Colon (tissue), 2 donors: Measurements from ENCODE around the gene KIF4B.
"Not testable (repeated sequence)": the region's sequence is repeated elsewhere in the genome, so short reads cannot be mapped to it uniquely, and the experiment has no call there.

Source experiments
- FAIRE-seq: peaks from 2 replicates; lab custom pipeline; 2012; peaks lifted over from hg19 to GRCh38; lab: Jason Lieb, UNC
- donor health status: control.
- donor health status: control.

Gene KIF4B

GRCh38 chr5:155013526-155013925 lies at the start of gene KIF4B:
TSS of gene KIF4B (plus strand) at chr5:155013755. CDS start at chr5:155013860, 105 bp downstream.
- no peak for FAIRE-seq

- no peak for FAIRE-seq
Measured at GRCh38 chr5:154966081-154966841, 47.3 kb upstream of the KIF4B start.

GRCh38 chr5:154966874-154967273 lies 46.7 kb upstream of the KIF4B start:
- no peak for FAIRE-seq

GRCh38 chr5:154967421-154968024 lies 46.0 kb upstream of the KIF4B start:
- FAIRE-seq, result no peak

GRCh38 chr5:154968953-154969352 lies 44.6 kb upstream of the KIF4B start:
- no peak for FAIRE-seq

- no peak for FAIRE-seq
Measured at GRCh38 chr5:154970759-154971158, 42.8 kb upstream of the KIF4B start.

- FAIRE-seq, result no peak
Measured at GRCh38 chr5:154971501-154971900, 42.1 kb upstream of the KIF4B start.

- no peak for FAIRE-seq
Measured at GRCh38 chr5:154972476-154973080, 41.0 kb upstream of the KIF4B start.

- FAIRE-seq, result not testable (repeated sequence)
Measured at GRCh38 chr5:154976082-154976481, 37.5 kb upstream of the KIF4B start.

- no peak for FAIRE-seq
Measured at GRCh38 chr5:154977409-154977808, 36.1 kb upstream of the KIF4B start.

GRCh38 chr5:154978294-154978693 lies 35.3 kb upstream of the KIF4B start:
- FAIRE-seq, result not testable (repeated sequence)

- no peak for FAIRE-seq
Measured at GRCh38 chr5:154984946-154985516, 28.5 kb upstream of the KIF4B start.

GRCh38 chr5:154986151-154986550 lies 27.4 kb upstream of the KIF4B start:
- FAIRE-seq, result no peak

- FAIRE-seq, result no peak
Measured at GRCh38 chr5:154989626-154990025, 23.9 kb upstream of the KIF4B start.

GRCh38 chr5:154993461-154993860 lies 20.1 kb upstream of the KIF4B start:
- FAIRE-seq, result no peak

GRCh38 chr5:154995679-154996078 lies 17.9 kb upstream of the KIF4B start:
- no peak for FAIRE-seq

GRCh38 chr5:154997746-154998145 lies 15.8 kb upstream of the KIF4B start:
- no peak for FAIRE-seq

- no peak for FAIRE-seq
Measured at GRCh38 chr5:154999865-155000264, 13.7 kb upstream of the KIF4B start.

- no peak for FAIRE-seq
Measured at GRCh38 chr5:155001523-155001922, 12.0 kb upstream of the KIF4B start.

- FAIRE-seq, result not testable (repeated sequence)
Measured at GRCh38 chr5:155002722-155003121, 10.8 kb upstream of the KIF4B start.

GRCh38 chr5:155004138-155004744 lies 9.3 kb upstream of the KIF4B start:
- FAIRE-seq, result no peak

GRCh38 chr5:155006265-155006664 lies 7.3 kb upstream of the KIF4B start:
- not testable (repeated sequence) for FAIRE-seq

- FAIRE-seq, result no peak
Measured at GRCh38 chr5:155008669-155009068, 4.9 kb upstream of the KIF4B start.
